DND-41 (cell line): Measurements from ENCODE around the gene ADAMTSL3.

ENCODE experiments used
- EZH2 ChIP-seq: IDR thresholded peaks from 3 replicates; pipeline ENCODE4 v1.6.1; 2012; ENCODE audit warnings: borderline replicate concordance, low read depth, mild to moderate bottlenecking, moderate library complexity, low read length, inconsistent platforms; ENCODE audit not compliant: severe bottlenecking
- TF ChIP-seq, protein P1 (sequence below): IDR thresholded peaks from 2 replicates; pipeline ENCODE4 v1.5.1; 2012; ENCODE audit warnings: borderline replicate concordance, low read length, moderate library complexity, mild to moderate bottlenecking; ENCODE audit not compliant: poor library complexity, severe bottlenecking; ENCODE audit errors: extremely low read depth

- TF ChIP-seq, protein P1, sequence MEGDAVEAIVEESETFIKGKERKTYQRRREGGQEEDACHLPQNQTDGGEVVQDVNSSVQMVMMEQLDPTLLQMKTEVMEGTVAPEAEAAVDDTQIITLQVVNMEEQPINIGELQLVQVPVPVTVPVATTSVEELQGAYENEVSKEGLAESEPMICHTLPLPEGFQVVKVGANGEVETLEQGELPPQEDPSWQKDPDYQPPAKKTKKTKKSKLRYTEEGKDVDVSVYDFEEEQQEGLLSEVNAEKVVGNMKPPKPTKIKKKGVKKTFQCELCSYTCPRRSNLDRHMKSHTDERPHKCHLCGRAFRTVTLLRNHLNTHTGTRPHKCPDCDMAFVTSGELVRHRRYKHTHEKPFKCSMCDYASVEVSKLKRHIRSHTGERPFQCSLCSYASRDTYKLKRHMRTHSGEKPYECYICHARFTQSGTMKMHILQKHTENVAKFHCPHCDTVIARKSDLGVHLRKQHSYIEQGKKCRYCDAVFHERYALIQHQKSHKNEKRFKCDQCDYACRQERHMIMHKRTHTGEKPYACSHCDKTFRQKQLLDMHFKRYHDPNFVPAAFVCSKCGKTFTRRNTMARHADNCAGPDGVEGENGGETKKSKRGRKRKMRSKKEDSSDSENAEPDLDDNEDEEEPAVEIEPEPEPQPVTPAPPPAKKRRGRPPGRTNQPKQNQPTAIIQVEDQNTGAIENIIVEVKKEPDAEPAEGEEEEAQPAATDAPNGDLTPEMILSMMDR: no peak
- no peak for TF ChIP-seq EZH2
Measured at GRCh38 chr15:84010246-84010645, 356.3 kb downstream of the ADAMTSL3 start.
